Measurements from ENCODE around the gene GPC5.
"Not testable (repeated sequence)": the region's sequence is repeated elsewhere in the genome, so short reads cannot be mapped to it uniquely, and the experiment has no call there.

The GPC5 gene

DNA sequence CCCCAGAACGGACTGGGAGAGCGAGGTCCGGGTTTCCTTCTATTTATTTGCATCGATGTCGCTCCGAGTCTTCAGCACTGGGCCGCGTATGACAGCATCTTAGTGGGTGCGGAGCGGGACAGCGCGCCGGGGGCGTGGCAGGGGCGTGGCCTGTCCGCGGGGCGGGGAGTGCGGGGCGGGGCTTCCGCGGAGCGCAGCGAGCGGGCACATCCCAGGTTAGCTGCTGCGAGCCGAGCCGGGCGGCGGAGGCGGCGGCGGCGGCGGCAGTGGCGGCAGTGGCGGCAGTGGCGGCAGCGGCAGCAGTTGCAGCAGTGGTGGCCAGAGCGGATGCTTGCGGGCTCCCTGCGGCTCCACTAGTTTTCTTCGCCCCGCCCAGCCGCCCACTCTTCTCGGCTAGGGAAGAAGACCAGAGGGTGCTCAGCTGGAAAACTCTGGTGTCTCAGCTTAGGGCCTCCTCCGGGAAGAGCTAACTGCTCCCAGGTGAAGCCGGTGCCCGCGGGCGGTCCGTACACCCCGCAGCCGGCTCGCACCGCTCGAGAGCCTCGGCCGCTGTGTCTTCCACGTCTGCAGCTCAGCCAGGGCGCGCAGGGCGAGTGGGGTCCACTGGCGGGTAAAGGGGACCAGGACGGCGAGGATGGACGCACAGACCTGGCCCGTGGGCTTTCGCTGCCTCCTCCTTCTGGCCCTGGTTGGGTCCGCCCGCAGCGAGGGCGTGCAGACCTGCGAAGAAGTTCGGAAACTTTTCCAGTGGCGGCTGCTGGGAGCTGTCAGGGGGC lies at the start of gene GPC5:
TSS of gene GPC5 (plus strand) at position 209 of the 776 bp plus-strand sequence.
- no peak for FAIRE-seq

DNA sequence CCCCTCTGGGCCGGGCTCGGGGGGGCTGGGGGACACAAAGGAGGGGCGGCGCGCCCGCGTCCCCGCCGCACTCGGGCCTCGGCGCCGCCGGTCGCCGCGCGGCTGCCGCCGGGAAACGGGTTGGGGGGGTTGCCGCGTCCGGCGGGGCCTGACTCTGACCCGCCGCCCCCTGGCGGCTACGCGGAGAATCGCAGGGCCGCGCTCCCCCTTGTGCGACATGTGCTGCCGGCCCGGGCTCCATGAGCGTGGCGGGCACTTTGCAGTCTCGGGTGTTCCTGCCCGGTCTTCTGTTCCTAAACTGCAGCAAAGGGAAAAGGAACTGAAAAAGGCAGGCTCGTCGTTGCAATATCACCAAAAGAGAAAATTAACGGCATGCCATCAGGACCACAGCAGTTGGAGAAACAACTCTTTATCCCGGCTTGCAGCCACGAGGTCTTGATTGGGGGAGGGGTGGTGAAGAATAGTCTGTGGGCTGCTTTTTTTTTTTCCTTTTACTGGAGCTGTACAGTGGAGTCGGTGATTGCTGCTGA lies 49.5 kb upstream of the GPC5 start:
- FAIRE-seq = no peak

DNA sequence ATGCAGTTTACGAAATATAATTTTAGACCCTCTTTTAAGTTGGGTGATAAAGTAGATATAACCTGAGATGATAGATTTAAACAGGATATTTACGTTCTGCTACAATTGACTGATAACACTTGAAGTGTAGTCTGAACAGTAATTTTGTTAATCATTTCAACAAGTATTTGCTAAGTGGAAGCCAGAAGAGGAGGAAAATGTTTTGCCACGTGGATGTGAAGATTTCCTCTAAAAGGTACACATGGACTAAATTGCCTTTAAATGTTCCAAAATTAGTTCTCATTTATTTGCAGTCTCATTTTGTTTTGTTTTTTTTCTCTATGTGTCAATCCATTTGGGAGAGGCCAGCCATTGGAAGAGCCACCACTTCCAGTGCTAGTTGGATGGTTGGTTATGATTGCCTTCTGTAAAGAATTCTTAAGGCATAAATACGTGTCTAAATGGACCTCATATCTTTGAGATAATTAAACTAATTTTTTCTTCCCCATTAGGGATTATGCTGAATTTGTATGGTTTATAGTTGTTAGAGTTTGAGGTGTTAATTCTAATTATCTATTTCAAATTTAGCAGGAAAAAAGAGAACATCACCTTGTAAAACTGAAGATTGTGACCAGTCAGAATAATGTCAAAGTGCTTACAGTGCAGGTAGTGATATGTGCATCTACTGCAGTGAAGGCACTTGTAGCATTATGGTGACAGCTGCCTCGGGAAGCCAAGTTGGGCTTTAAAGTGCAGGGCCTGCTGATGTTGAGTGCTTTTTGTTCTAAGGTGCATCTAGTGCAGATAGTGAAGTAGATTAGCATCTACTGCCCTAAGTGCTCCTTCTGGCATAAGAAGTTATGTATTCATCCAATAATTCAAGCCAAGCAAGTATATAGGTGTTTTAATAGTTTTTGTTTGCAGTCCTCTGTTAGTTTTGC lies 48.2 kb upstream of the GPC5 start:
- FAIRE-seq = no peak

DNA sequence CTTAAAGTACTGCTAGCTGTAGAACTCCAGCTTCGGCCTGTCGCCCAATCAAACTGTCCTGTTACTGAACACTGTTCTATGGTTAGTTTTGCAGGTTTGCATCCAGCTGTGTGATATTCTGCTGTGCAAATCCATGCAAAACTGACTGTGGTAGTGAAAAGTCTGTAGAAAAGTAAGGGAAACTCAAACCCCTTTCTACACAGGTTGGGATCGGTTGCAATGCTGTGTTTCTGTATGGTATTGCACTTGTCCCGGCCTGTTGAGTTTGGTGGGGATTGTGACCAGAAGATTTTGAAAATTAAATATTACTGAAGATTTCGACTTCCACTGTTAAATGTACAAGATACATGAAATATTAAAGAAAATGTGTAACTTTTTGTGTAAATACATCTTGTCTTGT lies 47.3 kb upstream of the GPC5 start:
- no peak for FAIRE-seq

DNA sequence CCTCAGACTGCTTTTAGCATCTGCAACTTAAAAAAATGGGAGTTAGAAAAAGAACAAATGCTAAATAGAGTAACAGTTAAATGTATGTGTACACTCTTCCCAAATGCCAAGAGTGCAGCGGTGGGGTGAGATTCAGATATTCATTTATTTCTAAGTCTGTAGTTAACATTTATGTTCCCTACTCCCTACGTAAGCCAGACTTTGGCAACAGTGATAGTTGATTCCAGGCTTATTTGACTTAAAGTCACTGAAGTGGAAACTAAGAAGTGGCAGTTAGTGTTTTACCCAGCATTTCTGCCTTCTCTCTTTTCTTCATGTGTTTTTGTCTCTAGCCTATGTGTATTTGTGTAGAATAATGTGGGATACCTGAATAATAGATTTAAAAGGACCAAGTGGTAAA lies 46.4 kb upstream of the GPC5 start:
- no peak for FAIRE-seq

DNA sequence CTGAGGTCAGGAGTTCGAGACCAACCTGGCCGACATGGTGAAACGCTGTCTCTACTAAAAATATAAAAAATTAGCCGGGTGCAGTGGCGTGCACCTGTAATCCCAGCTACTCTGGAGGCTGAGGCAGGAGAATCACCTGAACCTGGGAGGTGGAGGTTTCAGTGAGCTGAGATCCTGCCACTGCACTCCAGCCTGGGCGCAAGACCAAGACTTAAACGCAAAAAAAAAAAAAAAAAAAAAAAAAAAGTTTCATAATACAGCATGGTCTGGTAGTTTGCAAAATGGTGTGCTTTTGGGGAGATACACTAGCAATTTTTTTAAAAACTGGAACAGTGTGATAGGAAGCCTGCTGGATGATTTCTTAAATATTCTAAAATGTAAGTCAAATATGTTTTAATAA lies 45.5 kb upstream of the GPC5 start:
- not testable (repeated sequence) for FAIRE-seq

DNA sequence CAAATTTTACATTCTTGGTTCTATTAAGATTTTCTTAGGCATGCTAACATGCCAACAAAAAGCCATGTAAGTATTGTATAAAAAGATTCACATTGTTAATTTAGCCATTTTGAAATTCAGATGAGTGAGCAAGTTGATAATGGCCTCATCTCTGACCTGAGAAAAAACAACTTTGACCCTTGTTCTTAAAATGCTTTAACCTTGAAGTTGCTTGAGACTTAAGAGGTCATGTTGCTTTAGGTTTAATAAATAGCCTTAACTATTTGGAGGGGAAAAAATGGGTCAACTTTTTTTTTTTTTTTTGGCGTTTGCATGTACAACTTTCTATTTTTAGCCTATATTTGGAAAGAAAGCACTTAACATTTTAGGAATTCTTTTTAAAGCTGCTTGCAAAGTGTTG lies 44.9 kb upstream of the GPC5 start:
- no peak for FAIRE-seq

DNA sequence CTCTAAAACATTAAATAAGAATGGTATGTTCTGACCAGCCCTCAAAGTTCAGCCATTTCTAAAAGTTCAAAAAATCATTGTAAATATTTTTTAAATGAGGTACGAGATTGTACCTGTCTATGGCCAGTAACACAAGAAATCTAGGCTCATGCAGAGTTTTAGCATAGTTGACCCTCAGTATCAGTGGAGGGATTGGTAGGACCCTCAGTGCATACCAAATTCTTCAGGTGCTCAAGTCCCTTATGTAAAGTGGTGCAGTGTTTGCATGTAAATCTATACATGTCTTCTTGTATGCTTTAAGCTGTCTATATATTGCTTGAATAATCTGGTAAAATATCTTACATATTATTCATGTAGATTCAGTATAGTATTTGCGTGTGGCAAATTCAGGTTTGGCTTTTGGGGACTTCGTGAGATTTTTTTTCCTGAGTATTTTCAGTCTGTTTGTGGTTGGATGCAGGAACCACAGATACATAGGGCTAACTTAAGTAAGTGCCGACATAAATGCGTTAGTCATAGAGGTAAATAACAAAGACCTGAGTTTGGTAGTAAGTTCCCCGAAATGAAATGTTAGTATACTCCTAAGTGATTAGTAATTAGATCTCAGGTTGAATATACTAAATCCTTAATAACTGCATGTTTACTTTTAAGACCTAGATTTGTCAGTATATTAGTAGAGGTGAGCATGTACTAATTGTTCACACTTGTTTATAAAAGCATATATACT lies 43.2 kb upstream of the GPC5 start:
- FAIRE-seq = no peak

DNA sequence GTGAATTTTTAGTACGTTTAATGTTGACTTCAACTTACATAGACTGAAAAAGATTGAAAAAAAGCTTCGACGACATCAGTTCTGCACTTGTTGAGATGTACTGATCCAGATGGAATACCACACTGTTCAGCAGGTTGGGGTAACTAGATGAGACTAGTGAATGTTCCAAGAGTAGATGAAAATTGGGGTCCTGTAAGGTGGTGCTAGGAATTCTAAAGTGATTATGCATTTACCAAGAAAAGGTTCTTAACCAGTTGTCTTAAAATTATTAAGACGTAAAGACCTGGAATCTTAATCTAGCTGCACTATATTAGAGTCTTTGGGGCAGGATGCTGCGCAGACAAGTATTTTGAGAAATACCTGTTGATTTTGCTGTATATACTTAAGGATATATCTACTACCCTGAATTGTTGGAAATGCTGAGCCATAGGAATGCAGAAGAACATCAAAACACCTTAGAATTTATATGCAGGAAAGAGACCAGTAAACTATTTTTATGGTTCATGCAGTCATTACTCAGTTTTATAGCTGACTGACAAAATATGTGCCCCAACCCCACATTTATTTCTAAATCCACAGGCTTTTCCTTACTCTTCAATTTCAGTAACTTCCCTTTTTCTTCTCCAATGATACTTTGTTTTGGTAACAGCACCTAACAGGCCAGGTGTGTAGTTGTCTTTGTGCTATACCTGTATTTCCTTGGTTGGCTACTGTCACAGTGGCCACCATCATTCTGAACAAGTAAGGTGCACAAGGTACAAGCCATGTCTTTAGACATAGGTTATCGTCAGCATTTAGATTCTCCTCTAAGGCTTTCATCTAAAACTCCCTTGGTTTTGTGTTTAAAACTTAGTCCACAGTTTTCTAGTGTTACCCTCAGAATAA lies 42.4 kb upstream of the GPC5 start:
- FAIRE-seq = no peak

DNA sequence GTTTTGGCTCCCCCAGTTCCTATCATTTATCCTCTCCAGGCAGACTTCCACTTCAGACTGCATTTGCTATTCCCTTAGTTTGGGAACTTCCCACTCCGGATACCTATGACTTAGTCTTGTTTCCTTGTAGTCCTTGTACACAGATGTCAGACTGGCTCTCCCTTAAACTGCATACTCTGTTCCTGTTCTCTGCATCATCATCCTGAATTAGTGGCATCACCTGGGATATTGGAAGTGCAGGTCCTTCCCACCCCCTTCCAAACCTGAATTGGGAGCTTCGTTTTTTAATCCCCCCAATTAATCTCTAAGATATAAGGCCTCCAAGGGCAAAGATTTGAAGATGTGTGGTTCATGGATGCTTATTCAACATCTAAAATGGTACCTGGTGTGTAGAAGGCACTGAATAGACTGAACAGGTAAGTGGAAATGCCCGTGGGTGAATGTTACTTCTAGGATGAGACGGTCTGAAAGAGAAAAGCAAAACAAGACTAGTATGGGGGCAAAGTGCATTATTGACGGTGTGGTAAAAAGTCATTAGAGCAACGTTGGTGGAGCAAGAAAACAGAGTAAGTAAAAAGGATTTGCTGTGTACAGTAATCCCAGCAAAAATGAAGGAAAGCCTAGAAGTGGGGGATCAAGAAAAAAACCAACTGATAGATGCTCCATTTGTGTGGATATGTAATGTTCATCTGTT lies 41.4 kb upstream of the GPC5 start:
- no peak for FAIRE-seq

DNA sequence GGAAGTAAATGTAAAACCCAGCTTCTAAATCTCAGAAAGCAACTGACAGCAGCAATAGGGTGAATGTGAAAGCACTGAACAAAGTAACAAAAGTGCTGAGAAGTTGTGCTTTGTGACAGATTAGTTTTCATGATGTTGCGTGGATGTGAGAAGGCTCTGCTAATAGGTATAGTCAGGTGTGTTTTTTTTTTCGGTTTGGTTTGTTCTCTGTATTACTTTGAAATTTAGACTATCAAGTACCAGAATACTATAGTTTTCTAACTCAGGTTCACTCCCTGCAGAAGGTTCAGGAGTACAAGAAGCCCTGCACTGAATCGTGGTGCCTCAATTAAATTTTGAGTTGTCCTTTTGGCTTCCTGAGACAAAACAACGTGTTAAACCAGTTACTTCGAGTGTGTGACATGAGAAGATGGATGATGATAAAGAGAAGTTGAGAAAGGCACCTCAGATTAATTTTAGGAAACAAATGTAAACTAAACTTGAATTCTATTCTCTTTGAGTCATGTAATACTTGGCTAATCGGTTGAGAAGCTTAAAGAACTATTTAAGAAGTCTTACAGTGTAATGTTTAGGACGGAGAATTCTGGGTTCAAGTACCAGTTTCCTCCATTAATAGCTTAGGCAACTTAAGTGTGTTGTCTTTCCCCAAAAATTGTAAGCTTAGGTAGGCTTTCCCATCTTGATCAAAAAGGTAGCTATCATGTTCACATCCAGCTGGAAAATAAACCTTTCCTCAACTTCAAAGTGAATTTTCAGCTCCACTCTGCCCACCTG lies 40.6 kb upstream of the GPC5 start:
- FAIRE-seq = no peak

DNA sequence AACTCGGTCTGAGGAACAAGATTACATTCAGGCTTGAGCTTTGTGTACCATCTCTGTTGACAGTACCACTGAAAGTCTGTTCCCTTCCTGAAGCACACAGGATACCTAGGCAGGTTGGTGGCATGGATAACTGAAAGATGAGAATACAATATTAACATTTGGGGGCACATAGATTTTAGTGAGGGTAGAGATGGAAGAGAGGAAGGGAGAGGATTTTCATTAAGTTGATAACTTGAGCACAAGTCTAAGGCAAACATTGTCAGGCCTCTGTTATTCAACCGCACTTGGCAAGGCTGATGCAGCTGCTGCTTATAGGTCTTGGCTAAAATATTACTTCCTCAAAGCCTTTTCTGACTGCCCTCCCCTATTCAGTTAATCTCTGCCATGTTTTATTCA lies 40.0 kb upstream of the GPC5 start:
- FAIRE-seq = no peak

DNA sequence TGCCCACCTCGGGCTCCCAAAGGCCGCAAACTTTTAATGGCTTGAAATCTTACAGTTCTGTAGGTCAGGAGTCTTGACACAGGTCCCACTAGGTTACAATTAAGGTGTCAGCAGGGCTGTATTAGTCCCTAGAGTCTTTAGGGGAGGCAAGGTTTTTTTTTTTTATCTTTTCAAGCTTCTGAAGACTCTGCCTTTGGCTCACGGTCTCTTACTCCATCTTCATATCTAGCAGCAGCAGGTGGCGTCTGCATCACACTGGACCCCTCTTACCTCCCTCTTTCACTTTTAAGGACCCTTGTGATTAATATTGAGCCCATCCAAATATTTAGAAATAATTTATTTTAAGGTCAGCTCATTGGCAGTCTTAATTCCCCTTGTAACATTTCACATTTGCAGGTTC lies 39.3 kb upstream of the GPC5 start:
- no peak for FAIRE-seq

DNA sequence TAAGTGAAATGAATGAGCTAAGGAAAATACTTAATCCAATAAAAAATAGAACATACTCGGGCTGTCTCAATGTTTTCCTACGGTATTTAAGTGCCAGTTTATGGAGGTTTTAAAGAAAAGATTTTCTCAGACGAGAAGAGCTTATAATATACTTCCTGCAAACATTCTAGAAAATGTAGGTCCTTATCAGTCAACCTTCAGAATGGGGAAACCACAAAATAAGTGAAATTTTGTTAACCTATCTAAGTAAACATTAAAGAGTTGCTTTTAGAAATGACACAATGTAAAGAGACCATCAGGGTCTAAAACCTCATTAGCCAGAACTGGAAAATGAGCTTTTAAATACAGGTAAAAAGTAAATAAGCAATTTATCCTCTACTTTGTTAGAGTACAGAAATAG lies 38.8 kb upstream of the GPC5 start:
- no peak for FAIRE-seq

DNA sequence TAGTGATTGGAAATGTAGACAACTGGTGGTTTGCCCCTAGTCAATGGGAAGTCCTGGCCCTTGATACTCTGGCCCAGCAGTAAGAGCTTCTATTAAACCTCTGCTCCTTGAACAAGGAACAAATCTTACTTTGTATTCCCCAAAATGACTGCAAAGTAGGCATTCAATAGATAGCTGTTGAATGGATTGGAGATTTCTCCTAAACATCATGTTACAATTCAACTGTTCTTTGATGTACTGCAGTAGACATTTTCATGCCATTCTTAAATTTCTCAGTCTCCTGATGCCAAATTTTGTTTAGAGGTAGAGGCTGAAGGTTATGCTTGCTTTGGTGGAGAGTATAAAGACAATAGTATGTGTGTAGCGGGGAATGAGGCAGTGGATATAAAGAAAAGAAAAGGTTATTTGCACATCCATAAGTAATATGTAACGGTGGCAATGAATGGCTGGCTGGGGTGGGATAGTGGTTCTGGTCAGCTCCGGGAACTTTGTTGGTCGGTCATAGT lies 38.1 kb upstream of the GPC5 start:
- no peak for FAIRE-seq

DNA sequence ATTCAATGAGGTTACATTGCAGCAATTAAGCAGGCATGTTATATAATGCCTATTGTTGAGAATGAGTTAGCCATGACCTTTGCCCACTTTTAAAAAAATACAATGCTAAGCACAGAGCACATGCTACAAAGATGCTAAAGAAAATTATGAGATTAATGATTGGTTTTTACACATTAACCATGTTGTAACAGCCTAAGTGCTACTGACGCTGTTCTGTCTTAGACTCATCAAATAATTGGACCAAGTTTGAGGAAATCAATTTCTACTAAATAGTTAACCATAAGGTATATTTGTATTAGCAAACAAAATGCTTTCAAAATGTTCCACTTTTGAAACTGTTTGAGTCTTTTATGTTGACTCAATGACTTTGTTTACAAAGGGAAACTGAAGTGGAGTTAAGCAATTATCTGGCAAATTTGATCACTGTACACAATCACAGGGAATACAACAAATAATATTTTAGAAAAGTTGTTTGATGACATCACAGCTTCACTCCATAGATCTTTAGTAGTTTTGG lies 36.6 kb upstream of the GPC5 start:
- FAIRE-seq = no peak

DNA sequence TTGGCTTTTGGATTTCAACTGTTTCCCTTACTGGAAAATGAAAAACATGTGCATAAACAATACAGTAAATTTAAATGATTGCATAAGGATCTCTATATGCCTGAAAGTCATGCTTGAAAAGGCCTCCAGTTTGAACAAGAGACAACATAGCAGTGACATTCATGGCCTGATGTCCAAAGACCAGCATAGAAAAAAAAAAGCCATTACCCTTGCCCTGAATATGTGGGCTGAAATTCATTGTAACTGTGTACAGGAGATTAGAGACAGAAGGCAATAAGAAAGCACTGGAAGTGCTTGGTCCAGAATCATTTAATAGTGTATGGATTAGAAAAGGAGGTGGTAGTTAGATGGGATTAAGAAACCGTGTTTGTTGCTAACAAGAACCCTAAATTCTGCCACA lies 35.5 kb upstream of the GPC5 start:
- FAIRE-seq = no peak

DNA sequence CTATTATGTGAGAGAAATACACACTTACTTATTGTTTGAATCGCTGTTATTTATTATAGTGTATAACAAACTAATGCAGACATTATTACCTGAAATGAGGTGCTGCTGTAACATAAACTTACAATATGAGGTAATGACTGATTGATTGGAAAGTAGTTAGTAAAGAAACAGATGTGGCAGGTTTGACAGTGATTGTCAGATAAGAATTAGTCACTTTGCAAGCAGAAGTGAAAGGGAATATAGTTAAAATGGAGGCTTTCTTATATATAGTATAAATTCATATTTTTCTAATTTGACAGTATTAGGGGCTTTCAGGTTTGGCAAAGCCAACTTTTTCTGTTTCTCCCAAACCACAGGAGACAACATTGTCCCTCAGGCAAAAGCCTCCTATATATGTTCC lies 30.3 kb upstream of the GPC5 start:
- no peak for FAIRE-seq

DNA sequence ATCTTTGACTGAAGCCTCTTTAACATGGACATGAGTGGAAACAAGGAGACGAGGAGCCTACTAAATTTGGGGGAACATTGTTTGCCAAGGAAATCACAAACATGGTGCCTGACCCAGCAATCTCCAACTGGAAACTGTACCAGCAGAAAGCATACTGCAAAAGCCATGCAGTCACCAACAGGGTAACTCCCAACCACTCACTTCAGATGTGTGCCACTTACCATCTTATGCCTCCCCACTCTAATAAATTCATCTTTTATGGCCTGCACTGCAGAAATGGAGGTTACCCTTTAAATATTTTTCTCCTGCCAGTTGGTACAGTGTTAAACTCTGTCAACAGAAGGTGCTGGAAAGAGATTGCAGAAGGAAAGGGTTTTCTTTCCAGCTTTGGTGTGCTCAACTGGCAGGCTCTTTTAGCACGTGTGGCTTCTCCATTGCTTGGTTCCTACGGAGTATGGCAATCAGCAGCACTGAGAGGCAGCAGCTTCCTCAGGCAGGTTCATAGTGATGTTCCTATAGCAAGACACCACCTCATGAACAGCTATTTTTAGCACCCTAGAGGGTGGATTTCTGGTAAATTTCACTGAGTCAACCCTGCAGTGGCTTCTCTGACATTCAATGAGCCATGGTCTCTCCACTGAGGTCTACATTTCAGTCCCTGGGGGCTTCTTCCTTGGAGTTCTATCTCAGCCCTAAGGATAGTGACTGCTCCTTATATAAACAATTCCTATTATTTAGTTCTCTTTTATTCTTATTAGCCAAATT lies 29.6 kb upstream of the GPC5 start:
- FAIRE-seq = no peak

DNA sequence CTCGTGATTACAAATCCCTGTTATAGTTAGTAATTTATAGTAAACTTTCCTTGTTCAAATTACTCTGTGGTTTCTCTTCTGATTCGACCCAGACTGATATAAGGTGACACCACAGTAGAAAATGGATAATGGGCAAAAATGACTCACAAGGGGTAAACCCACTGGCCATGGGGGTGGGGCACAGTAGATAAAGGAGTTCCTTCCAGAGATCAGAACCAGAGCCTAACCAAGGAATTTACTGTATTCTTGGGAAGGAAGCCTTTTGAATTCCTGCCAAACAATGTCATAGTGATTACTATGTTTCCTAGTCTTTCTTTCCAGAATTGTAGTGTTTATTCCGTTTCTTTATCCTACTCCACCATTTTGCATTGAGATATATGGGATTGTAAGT lies 29.0 kb upstream of the GPC5 start:
- no peak for FAIRE-seq

Measured in islet of Langerhans (tissue), 1 donor.